ENCODE measurements around the gene LDB2. TPM values are rescaled to one million over a fixed set of nuclear protein-coding genes. Genes with fewer than 3 reads are reported as not detected.

LDB2 gene
- polyA plus RNA-seq, 3 donors, result not detected

GRCh38 chr4:16794816-16795445 is 103.5 kb downstream of the LDB2 start:
- TF ChIP-seq, protein P1, sequence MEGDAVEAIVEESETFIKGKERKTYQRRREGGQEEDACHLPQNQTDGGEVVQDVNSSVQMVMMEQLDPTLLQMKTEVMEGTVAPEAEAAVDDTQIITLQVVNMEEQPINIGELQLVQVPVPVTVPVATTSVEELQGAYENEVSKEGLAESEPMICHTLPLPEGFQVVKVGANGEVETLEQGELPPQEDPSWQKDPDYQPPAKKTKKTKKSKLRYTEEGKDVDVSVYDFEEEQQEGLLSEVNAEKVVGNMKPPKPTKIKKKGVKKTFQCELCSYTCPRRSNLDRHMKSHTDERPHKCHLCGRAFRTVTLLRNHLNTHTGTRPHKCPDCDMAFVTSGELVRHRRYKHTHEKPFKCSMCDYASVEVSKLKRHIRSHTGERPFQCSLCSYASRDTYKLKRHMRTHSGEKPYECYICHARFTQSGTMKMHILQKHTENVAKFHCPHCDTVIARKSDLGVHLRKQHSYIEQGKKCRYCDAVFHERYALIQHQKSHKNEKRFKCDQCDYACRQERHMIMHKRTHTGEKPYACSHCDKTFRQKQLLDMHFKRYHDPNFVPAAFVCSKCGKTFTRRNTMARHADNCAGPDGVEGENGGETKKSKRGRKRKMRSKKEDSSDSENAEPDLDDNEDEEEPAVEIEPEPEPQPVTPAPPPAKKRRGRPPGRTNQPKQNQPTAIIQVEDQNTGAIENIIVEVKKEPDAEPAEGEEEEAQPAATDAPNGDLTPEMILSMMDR (IDR thresholded peaks at IDR 0.05), result peak; percentile 59
- Histone ChIP-seq H2AFZ (ENCODE audit: insufficient read depth, low read depth, low read length, poor library complexity, severe bottlenecking) (no peak overlapping the region), H3K4me3 (replicated peaks in 1 of 3; ENCODE audit: low read depth in 2 of 3, low read length in 3 of 3) (no peak overlapping the region), H3K27ac (ENCODE audit: low read depth in 1 of 2, low read length in 2 of 2) (no peak overlapping the region), H3K79me2 (ENCODE audit: insufficient read depth, low read length) (no peaks in the 10 kb centered on the region), H3K27me3 (ENCODE audit: control insufficient read depth in 2 of 2, insufficient read depth in 2 of 2, low read length in 2 of 2) (no peaks in the 10 kb centered on the region), H3K9me3 (replicated peaks in 1 of 2; ENCODE audit: control insufficient read depth in 1 of 2, insufficient read depth in 1 of 2, low read length in 2 of 2) (no peaks in the 10 kb centered on the region), H3K9ac (ENCODE audit: insufficient read depth, low read length, poor library complexity, severe bottlenecking) (no peak overlapping the region), H3K4me1 (ENCODE audit: control insufficient read depth in 1 of 2, insufficient read depth in 2 of 2, low read length in 2 of 2) (no peaks in the 10 kb centered on the region), H3K4me2 (replicated peaks; ENCODE audit: extremely low read depth, low read length, poor library complexity, severe bottlenecking) (no peak overlapping the region), H3K36me3 (replicated peaks in 1 of 2; ENCODE audit: control insufficient read depth in 1 of 2, insufficient read depth in 2 of 2, low read length in 2 of 2) (no peaks in the 10 kb centered on the region), H4K20me1 (ENCODE audit: insufficient read depth, low read length) (no peaks in the 10 kb centered on the region)
- no peak for DNase-seq
- H3K4me1 Mint-ChIP-seq, result no peaks in the 10 kb centered on the region
- H3K9me3 Mint-ChIP-seq, result no peaks in the 10 kb centered on the region
- WGBS (ENCODE audit: insufficient coverage), result 86% methylated on average over 3 of the region's 9 CpGs
- H3K27ac Mint-ChIP-seq, result no peak overlapping the region
- peaks cover 0 to 4% (median 2%) of the 10 kb centered on the region in 3 donors for H3K27me3 Mint-ChIP-seq (ENCODE audit: low read depth in 3 of 3)
- H3K36me3 Mint-ChIP-seq, result no peaks in the 10 kb centered on the region
- intact Hi-C loops (cut with micrococcal nuclease), result no loop called here
- H3K4me3 Mint-ChIP-seq, result no peak overlapping the region

DNA sequence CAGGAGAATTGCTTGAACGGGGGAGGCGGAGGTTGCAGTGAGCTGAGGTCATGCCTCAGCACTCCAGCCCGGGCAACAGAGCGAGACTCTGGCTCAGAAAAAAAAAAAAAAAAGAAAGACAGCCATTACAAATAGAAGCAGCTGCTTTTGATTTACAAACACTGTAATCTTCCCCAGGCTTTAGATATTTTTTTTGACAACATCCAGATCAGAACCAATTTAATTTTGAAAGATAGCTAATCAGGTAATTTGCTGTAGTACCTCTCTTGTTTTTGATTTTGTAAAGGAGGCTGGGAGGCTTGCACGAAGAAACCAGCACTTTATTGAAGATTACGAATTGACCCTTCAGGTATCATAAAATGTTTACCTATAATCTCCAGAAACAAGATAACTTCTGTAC is 107.0 kb downstream of the LDB2 start:
- no peak overlapping the region for H3K4me3 ChIP-seq (replicated peaks in 1 of 3; ENCODE audit: low read depth in 2 of 3, low read length in 3 of 3)
- Mint-ChIP-seq H3K4me1 (no peaks in the 10 kb centered on the region), H3K27ac (no peak overlapping the region), H3K9me3 (peaks cover 0 to 2% (median 0%) of the 10 kb centered on the region in 7 donors), H3K27me3 (ENCODE audit: low read depth in 3 of 3) (peaks cover 0 to 4% (median 3%) of the 10 kb centered on the region in 3 donors), H3K4me3 (no peak overlapping the region), H3K36me3 (no peaks in the 10 kb centered on the region)
- no peaks in the 10 kb centered on the region for H3K4me1 ChIP-seq (ENCODE audit: control insufficient read depth in 1 of 2, insufficient read depth in 2 of 2, low read length in 2 of 2)
- TF ChIP-seq, protein P1 (IDR thresholded peaks at IDR 0.05), result no peak
- WGBS (ENCODE audit: insufficient coverage), result 100% methylated on average over 1 of the region's 6 CpGs
- H3K79me2 ChIP-seq (ENCODE audit: insufficient read depth, low read length), result no peaks in the 10 kb centered on the region
- H3K4me2 ChIP-seq (replicated peaks; ENCODE audit: extremely low read depth, low read length, poor library complexity, severe bottlenecking), result no peak overlapping the region
- intact Hi-C loops (cut with micrococcal nuclease), result no loop called here
- DNase-seq, result no peak
- no peaks in the 10 kb centered on the region for H3K36me3 ChIP-seq (replicated peaks in 1 of 2; ENCODE audit: control insufficient read depth in 1 of 2, insufficient read depth in 2 of 2, low read length in 2 of 2)
- H2AFZ ChIP-seq (ENCODE audit: insufficient read depth, low read depth, low read length, poor library complexity, severe bottlenecking), result no peak overlapping the region
- no peak overlapping the region for H3K27ac ChIP-seq (ENCODE audit: low read depth in 1 of 2, low read length in 2 of 2)
- no peaks in the 10 kb centered on the region for H4K20me1 ChIP-seq (ENCODE audit: insufficient read depth, low read length)
- H3K9ac ChIP-seq (ENCODE audit: insufficient read depth, low read length, poor library complexity, severe bottlenecking), result no peak overlapping the region
- no peaks in the 10 kb centered on the region for H3K9me3 ChIP-seq (replicated peaks in 1 of 2; ENCODE audit: control insufficient read depth in 1 of 2, insufficient read depth in 1 of 2, low read length in 2 of 2)
- H3K27me3 ChIP-seq (ENCODE audit: control insufficient read depth in 2 of 2, insufficient read depth in 2 of 2, low read length in 2 of 2), result no peaks in the 10 kb centered on the region

Data from CD14-positive monocyte (primary cell).